SK-N-SH treated with all-trans-retinoic acid at 6 μM for 48 hours (cell line): Measurements from ENCODE around the gene HSF2BP.
"Not testable (repeated sequence)": the region's sequence is repeated elsewhere in the genome, so short reads cannot be mapped to it uniquely, and the experiment has no call there.

Source experiments
- ATAC-seq: fragments of 200-7000 bp; cut with Tn5 transposase; 3 replicates; pipeline ENCODE4 v1.9.1; 2020; ENCODE audit warnings: mild to moderate bottlenecking, moderate library complexity
- ARNTL ChIP-seq: fragments of 450-650 bp; formaldehyde crosslinking; IDR thresholded peaks from 2 replicates; pipeline ENCODE4 v1.5.0; 2020; ENCODE audit warnings: low read depth, mild to moderate bottlenecking, moderate library complexity, borderline replicate concordance
- CSDC2 ChIP-seq: fragments of 250-450 bp; sonication (Bioruptor Pico); IDR thresholded peaks from 2 replicates; pipeline ENCODE4 v1.5.0; 2020; ENCODE audit warnings: mild to moderate bottlenecking, moderate library complexity
- CSRNP3 ChIP-seq: fragments of 250-450 bp; sonication (Bioruptor Pico); IDR thresholded peaks from 2 replicates; pipeline ENCODE4 v1.5.1; 2021; ENCODE audit warnings: mild to moderate bottlenecking, moderate library complexity
- ESRRG ChIP-seq: fragments of 250-450 bp; sonication (Bioruptor Pico); IDR thresholded peaks from 2 replicates; pipeline ENCODE4 v1.6.1; 2021; ENCODE audit warnings: mild to moderate bottlenecking
- GLIS3 ChIP-seq: fragments of 250-450 bp; sonication (Bioruptor Pico); IDR thresholded peaks from 2 replicates; pipeline ENCODE4 v1.5.0; 2020; ENCODE audit warnings: mild to moderate bottlenecking, moderate library complexity
- ISL1 ChIP-seq: fragments of 250-450 bp; sonication (Bioruptor Pico); IDR thresholded peaks from 2 replicates; pipeline ENCODE4 v2.1.2; 2022; ENCODE audit warnings: mild to moderate bottlenecking, moderate library complexity
- OSR1 ChIP-seq: fragments of 250-450 bp; sonication (Bioruptor Pico); IDR thresholded peaks from 2 replicates; pipeline ENCODE4 v1.8.0; 2022; ENCODE audit warnings: moderate library complexity, mild to moderate bottlenecking, inconsistent platforms
- POU6F1 ChIP-seq: fragments of 250-450 bp; sonication (Bioruptor Pico); IDR thresholded peaks from 2 replicates; pipeline ENCODE4 v1.8.0; 2021; ENCODE audit warnings: low read depth, mild to moderate bottlenecking, moderate library complexity, borderline replicate concordance
- PPARA ChIP-seq: fragments of 250-450 bp; sonication (Bioruptor Pico); IDR thresholded peaks from 2 replicates; pipeline ENCODE4 v1.5.0; 2020; ENCODE audit warnings: mild to moderate bottlenecking, borderline replicate concordance
- RARB ChIP-seq: fragments of 250-450 bp; sonication (Bioruptor Pico); IDR thresholded peaks from 2 replicates; pipeline ENCODE4 v1.8.0; 2021; ENCODE audit warnings: mild to moderate bottlenecking, moderate library complexity
- SNAI2 ChIP-seq: fragments of 250-450 bp; sonication (Bioruptor Pico); IDR thresholded peaks from 2 replicates; pipeline ENCODE4 v1.5.0; 2020; ENCODE audit warnings: mild to moderate bottlenecking, moderate library complexity
- TCF4 ChIP-seq: fragments of 250-450 bp; sonication (Bioruptor Pico); IDR thresholded peaks from 2 replicates; pipeline ENCODE4 v1.8.0; 2021; ENCODE audit warnings: mild to moderate bottlenecking, moderate library complexity, borderline replicate concordance
- TOX ChIP-seq: fragments of 250-450 bp; sonication (Bioruptor Pico); IDR thresholded peaks from 2 replicates; pipeline ENCODE4 v1.8.0; 2021; ENCODE audit warnings: mild to moderate bottlenecking, moderate library complexity, borderline replicate concordance
- TSHZ2 ChIP-seq: fragments of 250-450 bp; sonication (Bioruptor Pico); IDR thresholded peaks from 2 replicates; pipeline ENCODE4 v1.5.0; 2020; ENCODE audit warnings: mild to moderate bottlenecking, moderate library complexity
- ZC3H10 ChIP-seq: fragments of 250-450 bp; sonication (Bioruptor Pico); IDR thresholded peaks from 2 replicates; pipeline ENCODE4 v1.5.1; 2021; ENCODE audit warnings: mild to moderate bottlenecking, moderate library complexity
- ZFP3 ChIP-seq: fragments of 250-450 bp; sonication (Bioruptor Pico); IDR thresholded peaks from 2 replicates; pipeline ENCODE4 v1.5.0; 2020; ENCODE audit warnings: mild to moderate bottlenecking, moderate library complexity
- ZFP30 ChIP-seq: fragments of 450-650 bp; formaldehyde crosslinking; IDR thresholded peaks from 2 replicates; pipeline ENCODE4 v1.5.0; 2022; ENCODE audit warnings: mild to moderate bottlenecking, moderate library complexity
- ZNF565 ChIP-seq: fragments of 450-650 bp; formaldehyde crosslinking; conservative IDR thresholded peaks from 2 replicates; pipeline ENCODE4 v1.5.0; 2020; ENCODE audit warnings: low read depth, mild to moderate bottlenecking, moderate library complexity
- ZNF70 ChIP-seq: fragments of 450-650 bp; formaldehyde crosslinking; IDR thresholded peaks from 2 replicates; pipeline ENCODE4 v1.5.0; 2020; ENCODE audit warnings: mild to moderate bottlenecking, moderate library complexity
- ZNF8 ChIP-seq: fragments of 450-650 bp; formaldehyde crosslinking; IDR thresholded peaks from 2 replicates; pipeline ENCODE4 v1.5.0; 2020; ENCODE audit warnings: mild to moderate bottlenecking, moderate library complexity
- TF ChIP-seq, protein P1 (sequence below): fragments of 250-450 bp; sonication (Bioruptor Pico); IDR thresholded peaks from 2 replicates; pipeline ENCODE4 v1.8.0; 2020; ENCODE audit warnings: mild to moderate bottlenecking, moderate library complexity, borderline replicate concordance
- TF ChIP-seq, protein P2 (sequence below): fragments of 250-450 bp; sonication (Bioruptor Pico); IDR thresholded peaks from 2 replicates; pipeline ENCODE4 v1.5.1; 2020; ENCODE audit warnings: low read depth, mild to moderate bottlenecking, moderate library complexity

The HSF2BP gene

GRCh38 chr21:43686811-43687565 lies 27.7 kb upstream of the HSF2BP start:
- TF ChIP-seq OSR1 (CRISPR knock-in tag) (no peak), ISL1 (CRISPR knock-in tag) (no peak)
- no peak for ATAC-seq

DNA sequence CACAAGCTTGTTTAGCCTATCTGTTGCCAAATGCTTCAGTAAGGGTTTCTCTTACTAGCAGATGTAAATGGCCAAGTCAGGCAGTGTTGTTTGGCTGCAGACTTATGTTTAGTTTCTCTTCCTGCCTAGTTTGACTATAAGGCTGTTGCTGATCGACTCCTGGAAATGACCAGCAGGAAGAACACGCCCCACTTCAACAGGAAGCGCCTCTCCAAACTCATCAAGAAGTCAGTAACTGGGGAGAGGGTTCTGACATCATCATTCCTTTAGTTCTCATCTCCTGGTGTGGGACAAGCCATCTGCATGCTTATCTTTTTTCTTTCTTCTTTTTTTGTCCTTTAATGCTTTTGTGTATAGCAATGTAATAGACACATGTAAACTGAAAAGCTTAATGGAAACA lies 25.1 kb upstream of the HSF2BP start:
- TF ChIP-seq CSRNP3 (CRISPR knock-in tag) (no peak), OSR1 (CRISPR knock-in tag) (no peak), ZFP3 (CRISPR knock-in tag) (no peak), TCF4 (CRISPR knock-in tag) (no peak), ZNF8 (CRISPR knock-in tag) (no peak), ZNF565 (no peak), ZC3H10 (CRISPR knock-in tag) (no peak)
- no peak for ATAC-seq

- ATAC-seq, result no peak
- TF ChIP-seq CSRNP3 (CRISPR knock-in tag) (no peak), ZNF70 (CRISPR knock-in tag) (no peak), TSHZ2 (CRISPR knock-in tag) (no peak), TCF4 (CRISPR knock-in tag) (no peak), RARB (CRISPR knock-in tag) (no peak), CSDC2 (CRISPR knock-in tag) (no peak), ESRRG (CRISPR knock-in tag) (no peak), TOX (no peak), ZC3H10 (CRISPR knock-in tag) (no peak), ZFP3 (CRISPR knock-in tag) (no peak), SNAI2 (CRISPR knock-in tag) (no peak), ZNF8 (CRISPR knock-in tag) (no peak), PPARA (CRISPR knock-in tag) (no peak), ARNTL (no peak), ZFP30 (CRISPR knock-in tag) (no peak), POU6F1 (no peak), GLIS3 (CRISPR knock-in tag) (no peak)
- TF ChIP-seq, protein P1, sequence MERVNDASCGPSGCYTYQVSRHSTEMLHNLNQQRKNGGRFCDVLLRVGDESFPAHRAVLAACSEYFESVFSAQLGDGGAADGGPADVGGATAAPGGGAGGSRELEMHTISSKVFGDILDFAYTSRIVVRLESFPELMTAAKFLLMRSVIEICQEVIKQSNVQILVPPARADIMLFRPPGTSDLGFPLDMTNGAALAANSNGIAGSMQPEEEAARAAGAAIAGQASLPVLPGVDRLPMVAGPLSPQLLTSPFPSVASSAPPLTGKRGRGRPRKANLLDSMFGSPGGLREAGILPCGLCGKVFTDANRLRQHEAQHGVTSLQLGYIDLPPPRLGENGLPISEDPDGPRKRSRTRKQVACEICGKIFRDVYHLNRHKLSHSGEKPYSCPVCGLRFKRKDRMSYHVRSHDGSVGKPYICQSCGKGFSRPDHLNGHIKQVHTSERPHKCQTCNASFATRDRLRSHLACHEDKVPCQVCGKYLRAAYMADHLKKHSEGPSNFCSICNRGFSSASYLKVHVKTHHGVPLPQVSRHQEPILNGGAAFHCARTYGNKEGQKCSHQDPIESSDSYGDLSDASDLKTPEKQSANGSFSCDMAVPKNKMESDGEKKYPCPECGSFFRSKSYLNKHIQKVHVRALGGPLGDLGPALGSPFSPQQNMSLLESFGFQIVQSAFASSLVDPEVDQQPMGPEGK (CRISPR knock-in tag), result no peak
- TF ChIP-seq, protein P2, sequence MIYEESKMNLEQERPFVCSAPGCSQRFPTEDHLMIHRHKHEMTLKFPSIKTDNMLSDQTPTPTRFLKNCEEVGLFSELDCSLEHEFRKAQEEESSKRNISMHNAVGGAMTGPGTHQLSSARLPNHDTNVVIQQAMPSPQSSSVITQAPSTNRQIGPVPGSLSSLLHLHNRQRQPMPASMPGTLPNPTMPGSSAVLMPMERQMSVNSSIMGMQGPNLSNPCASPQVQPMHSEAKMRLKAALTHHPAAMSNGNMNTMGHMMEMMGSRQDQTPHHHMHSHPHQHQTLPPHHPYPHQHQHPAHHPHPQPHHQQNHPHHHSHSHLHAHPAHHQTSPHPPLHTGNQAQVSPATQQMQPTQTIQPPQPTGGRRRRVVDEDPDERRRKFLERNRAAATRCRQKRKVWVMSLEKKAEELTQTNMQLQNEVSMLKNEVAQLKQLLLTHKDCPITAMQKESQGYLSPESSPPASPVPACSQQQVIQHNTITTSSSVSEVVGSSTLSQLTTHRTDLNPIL (CRISPR knock-in tag), result no peak
- TF ChIP-seq, all 23 proteins: peak for 0
Measured at GRCh38 chr21:43681650-43682049, 22.4 kb upstream of the HSF2BP start.

DNA sequence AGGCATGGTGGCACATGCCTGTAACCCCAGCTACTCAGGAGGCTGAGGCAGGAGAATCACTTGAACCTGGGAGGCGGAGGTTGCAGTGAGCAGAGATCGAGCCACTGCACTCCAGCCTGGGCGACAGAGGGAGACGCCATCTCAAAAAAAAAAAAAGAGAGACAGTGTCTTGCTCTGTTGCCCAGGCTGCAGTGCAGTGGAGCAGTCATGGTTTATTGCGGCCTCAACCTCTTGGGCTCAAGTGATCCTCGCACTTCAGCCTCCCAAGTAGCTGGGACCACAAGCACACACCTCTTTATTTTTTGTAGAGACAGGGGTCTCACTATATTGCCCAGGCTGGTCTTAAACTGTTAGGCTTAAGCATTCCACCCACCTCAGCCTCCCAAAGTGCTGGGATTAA lies 21.1 kb upstream of the HSF2BP start:
- ATAC-seq, result not testable (repeated sequence)
